PC-9 (cell line): ENCODE measurements around the gene AKR7A3. TPM values are rescaled to one million over a fixed set of nuclear protein-coding genes. Genes with fewer than 3 reads are reported as not detected.

Experiments
- BruUV-seq: library from RNA; stranded (reverse); fragments of 400-500 nt; replicated peaks from 2 replicates; lab custom pipeline; 2021; lab: Mats Ljungman, UMichigan
- CTCF ChIA-PET: fragments of 300-600 bp; sonication (Branson Sonifier 250); formaldehyde crosslinking; loops from one replicate; lab custom pipeline; 2022; ENCODE audit warnings: antibody characterized with exemption; lab: Charles Lee
- POLR2A ChIA-PET: fragments of 300-600 bp; sonication (Branson Sonifier 250); formaldehyde crosslinking; loops from one replicate; lab custom pipeline; 2022; ENCODE audit warnings: antibody characterized with exemption; ENCODE audit not compliant: unreplicated experiment; lab: Charles Lee
- DNase-seq, 2 experiments: peaks; one replicate each; pipeline versions ENCODE4 v3.0.0 to v3.0.0-alpha.2; 2015 to 2022; ENCODE audit warnings: mixed read lengths in 1 of 2
- H2AFZ ChIP-seq: fragments of 200-600 bp; sonication (generic); 2 replicates; pipeline ENCODE4 v1.8.1; 2017; ENCODE audit warnings: antibody characterized with exemption
- H3F3A ChIP-seq: fragments of 200-600 bp; sonication (generic); 2 replicates; pipeline ENCODE4 v1.8.1; 2017; ENCODE audit warnings: antibody characterized with exemption, mild to moderate bottlenecking, low read depth; ENCODE audit not compliant: insufficient read depth
- H3K27ac ChIP-seq: fragments of 200-600 bp; sonication (generic); 2 replicates; pipeline ENCODE4 v1.6.1; 2016; ENCODE audit warnings: mixed run types
- H3K27me3 ChIP-seq: fragments of 200-600 bp; sonication (generic); 2 replicates; pipeline ENCODE4 v1.6.1; 2016; ENCODE audit warnings: low read depth, mixed run types; ENCODE audit not compliant: insufficient read depth
- H3K36me3 ChIP-seq: fragments of 200-600 bp; sonication (generic); 2 replicates; pipeline ENCODE4 v1.6.1; 2016; ENCODE audit warnings: low read depth, mixed run types
- H3K4me1 ChIP-seq: fragments of 200-600 bp; sonication (generic); replicated peaks from 2 replicates; pipeline ENCODE4 v1.6.1; 2016; ENCODE audit warnings: mixed run types; ENCODE audit not compliant: insufficient read depth
- H3K4me2 ChIP-seq: fragments of 200-600 bp; sonication (generic); 2 replicates; pipeline ENCODE4 v1.6.1; 2017; ENCODE audit warnings: mixed run types
- H3K4me3 ChIP-seq: fragments of 200-600 bp; sonication (generic); 2 replicates; pipeline ENCODE4 v1.6.1; 2016; ENCODE audit warnings: mixed run types
- H3K79me2 ChIP-seq: fragments of 200-600 bp; sonication (generic); 2 replicates; pipeline ENCODE4 v1.6.1; 2017; ENCODE audit warnings: low read depth, mixed run types
- H3K9me2 ChIP-seq: fragments of 200-600 bp; sonication (generic); 2 replicates; pipeline ENCODE4 v1.8.1; 2017; ENCODE audit warnings: mild to moderate bottlenecking; ENCODE audit not compliant: insufficient read depth
- H3K9me3 ChIP-seq: fragments of 200-600 bp; sonication (generic); 2 replicates; pipeline ENCODE4 v1.8.1; 2016; ENCODE audit warnings: low read depth; ENCODE audit not compliant: insufficient read depth
- H4K20me1 ChIP-seq: fragments of 200-600 bp; sonication (generic); 2 replicates; pipeline ENCODE4 v1.8.1; 2017; ENCODE audit not compliant: insufficient read depth
- CTCF ChIP-seq: fragments of 200-600 bp; sonication (generic); conservative IDR thresholded peaks from 2 replicates; pipeline ENCODE4 v1.6.1; 2017; ENCODE audit warnings: mixed run types, antibody characterized with exemption, mild to moderate bottlenecking, moderate library complexity
- EZH2 ChIP-seq: fragments of 200-600 bp; sonication (generic); IDR thresholded peaks from 2 replicates; pipeline ENCODE4 v1.8.0; 2017; ENCODE audit warnings: antibody characterized with exemption, low read depth
- intact Hi-C: fragments of 100-400 bp; cut with micrococcal nuclease; formaldehyde crosslinking; loops from one replicate; pipeline ENCODE4 v1.10.0; 2022; ENCODE audit not compliant: unreplicated experiment
- total RNA-seq: library from RNA; stranded (reverse); gene quantifications from 2 replicates; pipeline ENCODE4 v1.2.3, GENCODE V29; 2021

AKR7A3 gene
- total RNA-seq, 1 experiment from 2014 or later: 1.9 TPM

GRCh38 chr1:19260211-19261138 lies 28.1 kb downstream of the AKR7A3 start:
- peak in 1 of 2 experiments; percentile 13 for DNase-seq
- intact Hi-C loops: no loop called here
- no peaks in the 10 kb centered on the region for H3K27me3 ChIP-seq
- no peaks in the 10 kb centered on the region; the same call in 1 of the 2 replicates for H3F3A ChIP-seq
- H3K4me2 ChIP-seq: no peak overlapping the region
- 0 out of 2 replicates have a peak, but pooled peaks cover 2% of the 10 kb centered on the region for H3K79me2 ChIP-seq
- CTCF ChIA-PET: no interaction called here
- H3K36me3 ChIP-seq: no peaks in the 10 kb centered on the region
- H3K9me3 ChIP-seq: no peaks in the 10 kb centered on the region
- TF ChIP-seq EZH2: no peak
- TF ChIP-seq CTCF: no peak
- H3K27ac ChIP-seq: no peak overlapping the region
- no peak overlapping the region for H3K4me3 ChIP-seq
- H2AFZ ChIP-seq: no peak overlapping the region
- POLR2A ChIA-PET: no interaction called here
- no peaks in the 10 kb centered on the region; the same call in 1 of the 2 replicates for H4K20me1 ChIP-seq
- H3K4me1 ChIP-seq: no peaks in the 10 kb centered on the region
- no TSS peak for BruUV-seq
- H3K9me2 ChIP-seq: no peaks in the 10 kb centered on the region

GRCh38 chr1:19258353-19258752 lies 30.2 kb downstream of the AKR7A3 start:
- no peak overlapping the region for H3K27ac ChIP-seq

More at GRCh38 chr1:19258353-19258752, 30.2 kb downstream of the AKR7A3 start:
- intact Hi-C loops: no loop called here
- no peak overlapping the region for H3K4me2 ChIP-seq
- H3K79me2 ChIP-seq: peaks cover 22% of the 10 kb centered on the region
- H2AFZ ChIP-seq: no peak overlapping the region
- peaks cover 16% of the 10 kb centered on the region for H4K20me1 ChIP-seq
- H3K4me3 ChIP-seq: no peak overlapping the region
- CTCF ChIA-PET: no interaction called here
- H3K9me2 ChIP-seq: no peaks in the 10 kb centered on the region
- no peaks in the 10 kb centered on the region; the same call in 1 of the 2 replicates for H3F3A ChIP-seq
- no peak for DNase-seq
- no peaks in the 10 kb centered on the region for H3K27me3 ChIP-seq
- H3K4me1 ChIP-seq: peaks cover 3% of the 10 kb centered on the region; the same call in 1 of the 2 replicates
- BruUV-seq: no TSS peak
- POLR2A ChIA-PET: no interaction called here
- no peaks in the 10 kb centered on the region for H3K9me3 ChIP-seq
- TF ChIP-seq CTCF (no peak), EZH2 (no peak)
- no peaks in the 10 kb centered on the region for H3K36me3 ChIP-seq
